Gastroesophageal sphincter (tissue), 3 donors: ENCODE data around the gene ABCF1.

Experiments used
- POLR2A ChIP-seq, 2 donors: fragments of 450-650 bp; IDR thresholded peaks; one replicate each; pipeline ENCODE4 v1.6.1; 2017; ENCODE audit warnings: antibody characterized with exemption in 2 of 2, mild to moderate bottlenecking in 2 of 2, moderate library complexity in 1 of 2
- TF ChIP-seq, protein P1 (sequence below), 4 experiments: fragments of 200-600 bp in 2 of 4; fragments of 450-650 bp in 2 of 4; sonication (generic) in 1 of 4; IDR thresholded peaks; one replicate each; pipeline ENCODE4 v1.5.1; 2017 to 2019; ENCODE audit warnings: antibody characterized with exemption in 4 of 4, mild to moderate bottlenecking in 2 of 4, moderate library complexity in 2 of 4

DNA sequence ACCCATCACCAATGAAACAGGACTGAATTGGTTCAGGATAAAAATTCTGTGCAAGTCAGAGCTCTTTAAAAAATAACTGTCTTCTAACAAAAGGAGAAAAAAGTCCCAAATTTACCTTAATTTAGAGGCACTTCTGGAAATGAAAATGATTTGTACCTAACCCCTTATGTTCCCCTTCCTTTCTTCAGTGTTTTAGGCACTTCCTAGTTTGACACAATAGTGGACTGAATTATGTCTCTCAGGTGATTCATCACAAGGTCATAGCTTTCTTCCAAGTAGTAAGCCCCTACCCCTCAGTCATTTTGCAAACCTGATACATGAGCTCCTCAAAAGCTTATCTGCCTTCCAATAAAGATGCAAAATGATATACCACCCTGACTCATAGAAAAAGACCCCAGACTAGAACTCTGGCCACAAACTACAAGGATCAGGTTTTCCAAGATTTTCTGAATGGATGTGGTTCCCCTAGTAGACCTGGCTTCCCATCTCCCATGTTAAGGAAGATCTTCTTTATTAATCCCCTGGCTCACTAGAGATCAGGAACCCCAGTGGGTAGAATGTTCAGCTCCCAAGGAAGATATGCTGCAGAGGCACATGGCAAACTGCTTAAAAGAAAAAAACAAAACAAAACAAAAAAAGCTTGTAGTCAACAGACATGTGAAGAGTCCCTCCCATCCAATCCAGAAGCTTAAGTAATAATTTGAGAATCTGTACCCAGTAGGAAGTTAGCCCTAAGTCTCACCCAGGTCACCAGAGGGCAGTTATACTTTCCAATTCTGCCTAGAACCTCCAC, 42.2 kb downstream of the ABCF1 start:
- TF ChIP-seq, protein P1, sequence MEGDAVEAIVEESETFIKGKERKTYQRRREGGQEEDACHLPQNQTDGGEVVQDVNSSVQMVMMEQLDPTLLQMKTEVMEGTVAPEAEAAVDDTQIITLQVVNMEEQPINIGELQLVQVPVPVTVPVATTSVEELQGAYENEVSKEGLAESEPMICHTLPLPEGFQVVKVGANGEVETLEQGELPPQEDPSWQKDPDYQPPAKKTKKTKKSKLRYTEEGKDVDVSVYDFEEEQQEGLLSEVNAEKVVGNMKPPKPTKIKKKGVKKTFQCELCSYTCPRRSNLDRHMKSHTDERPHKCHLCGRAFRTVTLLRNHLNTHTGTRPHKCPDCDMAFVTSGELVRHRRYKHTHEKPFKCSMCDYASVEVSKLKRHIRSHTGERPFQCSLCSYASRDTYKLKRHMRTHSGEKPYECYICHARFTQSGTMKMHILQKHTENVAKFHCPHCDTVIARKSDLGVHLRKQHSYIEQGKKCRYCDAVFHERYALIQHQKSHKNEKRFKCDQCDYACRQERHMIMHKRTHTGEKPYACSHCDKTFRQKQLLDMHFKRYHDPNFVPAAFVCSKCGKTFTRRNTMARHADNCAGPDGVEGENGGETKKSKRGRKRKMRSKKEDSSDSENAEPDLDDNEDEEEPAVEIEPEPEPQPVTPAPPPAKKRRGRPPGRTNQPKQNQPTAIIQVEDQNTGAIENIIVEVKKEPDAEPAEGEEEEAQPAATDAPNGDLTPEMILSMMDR (IDR thresholded peaks at IDR 0.05), result no peak
- peak; percentile 12 for TF ChIP-seq POLR2A (IDR thresholded peaks at IDR 0.05)
